B cell (primary cell): ENCODE measurements around the gene YIPF5. TPM values are rescaled to one million over a fixed set of nuclear protein-coding genes. Genes with fewer than 3 reads are reported as not detected.

Experiments used
- ATAC-seq: fragments of 200-7000 bp; cut with Tn5 transposase; one replicate; pipeline ENCODE4 v1.10.0; 2021; ENCODE audit warnings: low read depth, mild to moderate bottlenecking, moderate number of reproducible peaks, moderate library complexity
- CTCF ChIA-PET: fragments of 350-600 bp; sonication (Branson Sonifier 250); formaldehyde crosslinking; loops from one replicate; lab custom pipeline; 2021; ENCODE audit warnings: antibody characterized with exemption, inconsistent platforms; lab: Charles Lee
- POLR2A ChIA-PET: fragments of 350-600 bp; sonication (Branson Sonifier 250); formaldehyde crosslinking; loops from one replicate; lab custom pipeline; 2021; ENCODE audit warnings: antibody characterized with exemption; lab: Charles Lee
- DNase-seq: peaks from one replicate; pipeline ENCODE4 v3.0.0; 2013
- H2AFZ ChIP-seq: 2 replicates; pipeline ENCODE4 v1.6.1; 2012; ENCODE audit warnings: mild to moderate bottlenecking, low read depth, low read length; ENCODE audit not compliant: insufficient read depth, poor library complexity, severe bottlenecking
- H3K27ac ChIP-seq, 2 donors: 1 replicate in 1 of 2; 2 replicates in 1 of 2; pipeline ENCODE4 v1.5.1; 2012 to 2013; ENCODE audit warnings: low read length in 2 of 2, mild to moderate bottlenecking in 2 of 2, moderate library complexity in 1 of 2
- H3K27me3 ChIP-seq, 4 experiments: fragments of 200-600 bp in 1 of 4; sonication (generic) in 1 of 4; replicated peaks in 1 of 4; 1 replicate in 2 of 4; 2 replicates in 2 of 4; pipeline versions ENCODE4 v1.6.1 to v1.7.0; 2013 to 2016; ENCODE audit warnings: low read length in 3 of 4, mild to moderate bottlenecking in 2 of 4, mixed read lengths in 1 of 4, moderate library complexity in 1 of 4; ENCODE audit not compliant: insufficient read depth in 4 of 4, control insufficient read depth in 3 of 4; ENCODE audit errors: control extremely low read depth in 1 of 4
- H3K36me3 ChIP-seq, 2 experiments: replicated peaks in 1 of 2; 1 replicate in 1 of 2; 2 replicates in 1 of 2; pipeline versions ENCODE4 v1.6.1 to v1.7.1; 2013; ENCODE audit warnings: low read length in 1 of 2; ENCODE audit not compliant: insufficient read depth in 2 of 2, control insufficient read depth in 1 of 2; ENCODE audit errors: control extremely low read depth in 1 of 2, extremely low read depth in 1 of 2
- H3K4me1 ChIP-seq, 2 donors: fragments of 200-600 bp in 1 of 2; sonication (generic) in 1 of 2; 1 replicate in 1 of 2; 2 replicates in 1 of 2; pipeline versions ENCODE4 v1.5.1 to v1.6.1; 2013 to 2017; ENCODE audit warnings: low read length in 2 of 2; ENCODE audit not compliant: control insufficient read depth in 2 of 2, insufficient read depth in 2 of 2
- H3K4me2 ChIP-seq: replicated peaks from 2 replicates; pipeline ENCODE3; 2012; ENCODE audit warnings: mild to moderate bottlenecking, low read depth, low read length; ENCODE audit not compliant: poor library complexity, severe bottlenecking
- H3K4me3 ChIP-seq, 5 experiments: fragments of 200-600 bp in 1 of 5; sonication (generic) in 1 of 5; 1 replicate in 3 of 5; 2 replicates in 2 of 5; pipeline versions ENCODE4 v1.5.1 to v1.7.0; 2011 to 2016; ENCODE audit warnings: low read length in 4 of 5, mild to moderate bottlenecking in 4 of 5, low read depth in 2 of 5, control low read depth in 1 of 5, moderate library complexity in 1 of 5; ENCODE audit not compliant: insufficient read depth in 1 of 5; ENCODE audit errors: control extremely low read depth in 1 of 5, extremely low read depth in 1 of 5
- H3K79me2 ChIP-seq: fragments of 200-600 bp; sonication (generic); one replicate; pipeline ENCODE4 v1.6.0; 2016; ENCODE audit warnings: low read length; ENCODE audit not compliant: control insufficient read depth, insufficient read depth
- H3K9ac ChIP-seq: fragments of 200-600 bp; sonication (generic); 2 replicates; pipeline ENCODE4 v1.6.1; 2017; ENCODE audit warnings: mild to moderate bottlenecking, low read length, moderate library complexity
- H3K9me3 ChIP-seq, 3 donors: one replicate each; pipeline versions ENCODE4 v1.6.1 to v1.7.1; 2013; ENCODE audit warnings: low read length in 2 of 3; ENCODE audit not compliant: control insufficient read depth in 2 of 3, insufficient read depth in 1 of 3; ENCODE audit errors: control extremely low read depth in 1 of 3
- H4K20me1 ChIP-seq: 2 replicates; pipeline ENCODE4 v1.6.0; 2012; ENCODE audit warnings: mild to moderate bottlenecking, low read length; ENCODE audit not compliant: insufficient read depth, control insufficient read depth, poor library complexity, severe bottlenecking
- H3K27ac Mint-ChIP-seq: one replicate; pipeline ENCODE4 v1.8.0; 2021; ENCODE audit warnings: mixed read lengths
- H3K27me3 Mint-ChIP-seq: one replicate; pipeline ENCODE4 v1.8.0; 2021; ENCODE audit warnings: mixed read lengths
- H3K4me1 Mint-ChIP-seq: one replicate; pipeline ENCODE4 v1.8.0; 2021; ENCODE audit warnings: mixed read lengths
- H3K4me3 Mint-ChIP-seq: one replicate; pipeline ENCODE4 v1.8.0; 2021; ENCODE audit warnings: mixed read lengths
- H3K9me3 Mint-ChIP-seq: one replicate; pipeline ENCODE4 v1.8.0; 2022; ENCODE audit warnings: mixed read lengths; ENCODE audit not compliant: insufficient read depth
- CTCF ChIP-seq: fragments of 200-600 bp; IDR thresholded peaks from one replicate; pipeline ENCODE4 v1.8.0; 2022; ENCODE audit warnings: antibody characterized with exemption, mild to moderate bottlenecking
- EZH2 ChIP-seq: IDR thresholded peaks from 2 replicates; pipeline ENCODE4 v1.6.1; 2012; ENCODE audit warnings: borderline replicate concordance, low read depth, mild to moderate bottlenecking, moderate library complexity, low read length; ENCODE audit not compliant: insufficient read depth, poor library complexity, severe bottlenecking
- WGBS: methylation state at CpG from one replicate; pipeline ENCODE4 v1.1.5; 2013; ENCODE audit warnings: missing lambda C conversion rate; ENCODE audit not compliant: insufficient coverage; 5-methylcytosine and 5-hydroxymethylcytosine counted together
- intact Hi-C: fragments of 100-400 bp; cut with micrococcal nuclease; formaldehyde crosslinking; loops from one replicate; pipeline ENCODE4 v1.10.0; 2022
- polyA plus RNA-seq: library from polyadenylated mRNA; depleted of rRNA; stranded (reverse); fragments of >200 nt; gene quantifications from 2 replicates; pipeline ENCODE4 v1.2.3, GENCODE V29; 2012
- total RNA-seq, 2 donors: library from RNA; stranded (reverse); fragments of 120-200 nt in 1 of 2; gene quantifications; 1 replicate in 1 of 2; 2 replicates in 1 of 2; pipeline versions ENCODE4 v1.2.3 to v1.2.4, GENCODE V29; 2013 to 2022

The YIPF5 gene
- total and polyA plus RNA-seq, 2 donors (not counting 1 experiment from before 2014, with no cell fraction given): 7.2 to 24.0 TPM

DNA sequence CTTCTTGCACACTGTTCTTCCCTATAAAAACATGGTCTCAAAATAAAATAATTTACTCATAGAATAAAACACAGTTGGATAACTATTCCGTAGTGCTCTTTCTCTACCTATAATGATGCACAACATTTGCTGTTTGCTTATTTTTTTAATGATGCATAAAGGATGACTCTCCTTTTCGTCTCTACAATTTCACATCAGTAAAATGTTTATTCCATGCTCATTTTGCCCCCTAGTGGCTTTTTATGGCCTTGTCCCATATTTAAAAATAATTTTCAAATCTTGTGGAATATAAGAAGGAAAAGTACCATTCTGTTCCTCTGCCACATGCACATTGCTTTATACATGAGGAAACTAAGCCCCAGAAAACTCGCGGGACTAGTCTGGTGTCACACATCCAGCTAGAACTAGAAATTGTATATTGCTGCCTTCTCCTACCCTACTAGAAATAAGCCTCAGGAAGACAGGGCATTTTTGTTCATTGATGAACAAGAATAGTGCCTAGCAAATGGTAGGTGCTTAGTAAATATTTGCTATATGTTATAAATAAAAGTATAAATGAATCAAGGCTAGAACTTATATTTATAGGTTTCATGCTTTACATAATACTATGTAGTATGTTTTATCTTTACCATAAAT lies 12.9 kb upstream of the YIPF5 start:
- H3K27me3 Mint-ChIP-seq: no peaks in the 10 kb centered on the region
- POLR2A ChIA-PET: no interaction called here
- CTCF ChIA-PET: interaction anchor here (1.0 to 1.7 kb wide), 6 partner anchors 10 to 1262 kb away, joined by 3 to 7 read pairs (median 5); partner anchors contain the start of gene KCTD16
- Histone ChIP-seq H3K4me1 (peaks cover 16 to 19% of the 10 kb centered on the region in 2 donors), H3K36me3 (no peaks in the 10 kb centered on the region), H3K4me2 (no peak overlapping the region), H3K27me3 (no peaks in the 10 kb centered on the region), H3K4me3 (no peak overlapping the region), H2AFZ (no peak overlapping the region), H3K9me3 (no peaks in the 10 kb centered on the region), H3K9ac (no peak overlapping the region), H4K20me1 (no peaks in the 10 kb centered on the region), H3K79me2 (no peaks in the 10 kb centered on the region), H3K27ac (no peak overlapping the region)
- no peak for TF ChIP-seq EZH2
- TF ChIP-seq CTCF: peak; percentile 87
- H3K9me3 Mint-ChIP-seq: no peaks in the 10 kb centered on the region
- H3K27ac Mint-ChIP-seq: no peak overlapping the region
- ATAC-seq: no peak
- WGBS: no CpG with 5 or more reads among the region's 4 CpGs
- peak; percentile 41 for DNase-seq
- no peak overlapping the region for H3K4me3 Mint-ChIP-seq
- intact Hi-C loops: loop anchor here (1.0 kb wide), 2 partner anchors 9 to 13 kb away; partner anchors contain the start of genes KCTD16 and YIPF5
- H3K4me1 Mint-ChIP-seq: peaks cover 20% of the 10 kb centered on the region

DNA sequence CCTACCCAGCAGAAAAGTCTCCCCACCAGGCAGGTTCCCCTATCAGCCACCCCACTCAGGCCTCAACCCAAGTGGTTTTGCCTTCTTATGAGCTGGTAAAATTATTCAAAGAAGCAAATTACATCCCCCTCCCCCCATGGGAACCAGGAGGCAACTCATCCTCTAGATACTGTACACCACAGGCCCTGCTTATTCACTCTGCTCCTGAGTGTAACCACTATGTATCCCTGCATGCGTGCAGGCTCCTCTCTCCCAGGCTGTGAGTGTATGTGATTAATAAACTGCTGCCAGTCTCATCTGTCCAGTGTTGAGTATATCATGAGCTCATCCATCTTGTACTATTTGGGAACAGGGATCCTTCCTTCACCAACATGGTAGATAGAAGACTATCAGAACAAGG lies 8.8 kb upstream of the YIPF5 start:
- no peak for ATAC-seq
- H3K9me3 ChIP-seq: no peaks in the 10 kb centered on the region
- ChIA-PET CTCF (interaction anchor here (1.0 kb wide), 1 partner anchor 13 kb away, joined by 3 read pairs; no protein-coding TSS in a partner anchor), POLR2A (no interaction called here)
- Mint-ChIP-seq H3K27me3 (no peaks in the 10 kb centered on the region), H3K27ac (no peak overlapping the region), H3K9me3 (no peaks in the 10 kb centered on the region), H3K4me3 (no peak overlapping the region), H3K4me1 (no peaks in the 10 kb centered on the region)
- H3K27me3 ChIP-seq: no peaks in the 10 kb centered on the region
- WGBS: no CpG with 5 or more reads among the region's 1 CpG
- H4K20me1 ChIP-seq: no peaks in the 10 kb centered on the region
- no peaks in the 10 kb centered on the region for H3K4me1 ChIP-seq
- no peak overlapping the region for H3K9ac ChIP-seq
- H3K27ac ChIP-seq: no peak overlapping the region
- intact Hi-C loops: no loop called here
- no peak for DNase-seq
- H3K4me2 ChIP-seq: no peak overlapping the region
- H3K79me2 ChIP-seq: no peaks in the 10 kb centered on the region
- H3K4me3 ChIP-seq: no peak overlapping the region
- no peaks in the 10 kb centered on the region for H3K36me3 ChIP-seq
- H2AFZ ChIP-seq: no peak overlapping the region
- TF ChIP-seq CTCF (no peak), EZH2 (no peak)
